ENCODE data around the gene SPAST. TPM values are rescaled to one million over a fixed set of nuclear protein-coding genes. Genes with fewer than 3 reads are reported as not detected.
A peak's percentile ranks its signal among the peaks of the same experiment; 100 is the strongest.

The SPAST gene
- total and polyA plus RNA-seq, 9 of the 15 experiments (the other 6 are each of a cell fraction or from before 2014, with no cell fraction given): 7.4 to 37.0 (median 19.0) TPM

- TF ChIP-seq SUPT5H (IDR thresholded peaks at IDR 0.05) (peak; percentile 98), NRF1 (conservative IDR thresholded peaks at IDR 0.05 in 1 of 2, IDR thresholded peaks at IDR 0.05 in 1 of 2) (peak; percentile 93 to 94), JUND (IDR thresholded peaks at IDR 0.05; ENCODE audit: borderline replicate concordance, low read depth, low read length) (peak; percentile 62), JUND (tag; IDR thresholded peaks at IDR 0.05; ENCODE audit: borderline replicate concordance, low read depth, low read length) (no peak; the same call in 2 of the 3 replicates), AFF4 (CRISPR knock-in tag; IDR thresholded peaks at IDR 0.05) (no peak; the same call in 1 of the 2 replicates), RBBP5 (IDR thresholded peaks at IDR 0.05; ENCODE audit: borderline replicate concordance, insufficient read depth, low read length, poor library complexity, severe bottlenecking) (peak; percentile 99), GTF2E2 (tag; IDR thresholded peaks at IDR 0.05) (peak; percentile 94), SIN3B (IDR thresholded peaks at IDR 0.05; ENCODE audit: low read depth) (peak; percentile 58; the same call in 1 of the 2 replicates), ZBTB1 (CRISPR knock-in tag; IDR thresholded peaks at IDR 0.05; ENCODE audit: borderline replicate concordance, low read depth) (0 out of 2 replicates have a peak, but pooled peaks have one; percentile 55), ZNF717 (CRISPR knock-in tag; IDR thresholded peaks at IDR 0.05) (peak; percentile 57; the same call in 1 of the 2 replicates), POLR2H (tag; IDR thresholded peaks at IDR 0.05; ENCODE audit: low read depth) (peak; percentile 92), ZNF263 (CRISPR knock-in tag; IDR thresholded peaks at IDR 0.05; ENCODE audit: borderline replicate concordance) (peak; percentile 86), ZBTB33 (CRISPR knock-in tag; IDR thresholded peaks at IDR 0.05) (no peak; the same call in 1 of the 2 replicates), CTCF (IDR thresholded peaks at IDR 0.05 in 2 of 3, conservative IDR thresholded peaks at IDR 0.05 in 1 of 3; ENCODE audit: insufficient read depth in 2 of 3, low read depth in 1 of 3, low read length in 3 of 3) (0 out of 6 replicates have a peak, but pooled peaks of 2 of the 3 experiments have one; percentile 3 to 19), MEIS2 (IDR thresholded peaks at IDR 0.05; ENCODE audit: partially characterized antibody) (peak; percentile 76), ZNF764 (CRISPR knock-in tag; IDR thresholded peaks at IDR 0.05; ENCODE audit: low read depth) (no peak), NFIC (IDR thresholded peaks at IDR 0.05) (peak; percentile 63), CREM (IDR thresholded peaks at IDR 0.05; ENCODE audit: low read depth) (peak; percentile 96), ZZZ3 (IDR thresholded peaks at IDR 0.05) (0 out of 2 replicates have a peak, but pooled peaks have one; percentile 64), ETV5 (CRISPR knock-in tag; IDR thresholded peaks at IDR 0.05; ENCODE audit: low read depth) (peak; percentile 65)
Observed at GRCh38 chr2:32039447-32040219, 23.7 kb upstream of the SPAST start, which contains the start of gene DPY30 (continued).

All from K562 (cell line).